Keratinocyte (primary cell): ENCODE measurements around the gene GIPC3. TPM values are rescaled to one million over a fixed set of nuclear protein-coding genes. Genes with fewer than 3 reads are reported as not detected.

Experiments
- DNase-seq: peaks from one replicate; pipeline ENCODE4 v3.0.0-alpha.2; 2011; ENCODE audit warnings: low read depth, missing footprints, low spot score
- FAIRE-seq: peaks from 2 replicates; lab custom pipeline; 2011; peaks lifted over from hg19 to GRCh38; lab: Jason Lieb, UNC
- H2AFZ ChIP-seq: 2 replicates; pipeline ENCODE4 v1.6.0; 2012; ENCODE audit warnings: low read length, control low read depth, inconsistent platforms; ENCODE audit not compliant: control insufficient read depth
- H3K27ac ChIP-seq: 2 replicates; pipeline ENCODE4 v1.5.1; 2011; ENCODE audit warnings: low read length; ENCODE audit not compliant: control insufficient read depth, insufficient read depth
- H3K27me3 ChIP-seq: 3 replicates; pipeline ENCODE4 v1.6.0; 2011; ENCODE audit warnings: low read length; ENCODE audit not compliant: control insufficient read depth, insufficient read depth; ENCODE audit errors: extremely low read depth
- H3K36me3 ChIP-seq, 2 experiments: 2 replicates in 1 of 2; 3 replicates in 1 of 2; pipeline ENCODE4 v1.5.1; 2011; ENCODE audit warnings: low read length in 2 of 2, mild to moderate bottlenecking in 1 of 2; ENCODE audit not compliant: control insufficient read depth in 2 of 2, insufficient read depth in 2 of 2; ENCODE audit errors: extremely low read depth in 1 of 2
- H3K4me1 ChIP-seq: 3 replicates; pipeline ENCODE4 v1.5.1; 2011; ENCODE audit warnings: low read length; ENCODE audit not compliant: control insufficient read depth, insufficient read depth; ENCODE audit errors: extremely low read depth
- H3K4me2 ChIP-seq: 3 replicates; pipeline ENCODE4 v1.6.0; 2011; ENCODE audit warnings: low read depth, low read length; ENCODE audit not compliant: control insufficient read depth, insufficient read depth; ENCODE audit errors: extremely low read depth
- H3K4me3 ChIP-seq, 3 experiments: fragments of 200-600 bp in 1 of 3; sonication (generic) in 1 of 3; 2 replicates in 2 of 3; 3 replicates in 1 of 3; pipeline ENCODE4 v1.5.1; 2011 to 2016; ENCODE audit warnings: low read length in 3 of 3, mild to moderate bottlenecking in 3 of 3, control low read depth in 2 of 3, inconsistent platforms in 1 of 3, low read depth in 1 of 3, mixed read lengths in 1 of 3, mixed run types in 1 of 3, moderate library complexity in 1 of 3; ENCODE audit not compliant: control insufficient read depth in 2 of 3, insufficient read depth in 2 of 3; ENCODE audit errors: extremely low read depth in 1 of 3
- H3K79me2 ChIP-seq: 2 replicates; pipeline ENCODE4 v1.6.0; 2012; ENCODE audit warnings: low read length; ENCODE audit not compliant: control insufficient read depth, insufficient read depth
- H3K9ac ChIP-seq: 3 replicates; pipeline ENCODE4 v1.6.0; 2011; ENCODE audit warnings: low read length; ENCODE audit not compliant: control insufficient read depth, insufficient read depth; ENCODE audit errors: extremely low read depth
- H3K9me1 ChIP-seq: 3 replicates; pipeline ENCODE4 v1.6.0; 2011; ENCODE audit warnings: low read length; ENCODE audit not compliant: control insufficient read depth, insufficient read depth; ENCODE audit errors: extremely low read depth
- H3K9me3 ChIP-seq: 2 replicates; pipeline ENCODE4 v1.5.1; 2012; ENCODE audit warnings: low read depth, low read length; ENCODE audit not compliant: control insufficient read depth
- H4K20me1 ChIP-seq: 3 replicates; pipeline ENCODE4 v1.6.0; 2011; ENCODE audit warnings: low read length; ENCODE audit not compliant: control insufficient read depth, insufficient read depth; ENCODE audit errors: extremely low read depth
- CTCF ChIP-seq, 3 experiments: IDR thresholded peaks in 1 of 3; conservative IDR thresholded peaks in 1 of 3; optimal IDR thresholded peaks in 1 of 3; 2 replicates in 2 of 3; 3 replicates in 1 of 3; pipeline versions ENCODE3 to v1.5.1; 2011; ENCODE audit warnings: low read length in 3 of 3, mild to moderate bottlenecking in 3 of 3, moderate library complexity in 2 of 3, control low read depth in 1 of 3, inconsistent platforms in 1 of 3; ENCODE audit not compliant: insufficient read depth in 2 of 3; ENCODE audit errors: extremely low read depth in 1 of 3
- EZH2 ChIP-seq: IDR thresholded peaks from one replicate; pipeline ENCODE4 v1.6.1; 2012; ENCODE audit warnings: inconsistent platforms, mild to moderate bottlenecking, low read length, moderate library complexity
- dilution Hi-C: fragments of 300-500 bp; cut with MboI; formaldehyde crosslinking; loops from one replicate; pipeline ENCODE4 v1.7.0; 2020; ENCODE audit warnings: low sequenced_read_pairs; ENCODE audit not compliant: extremely low pct_ligation_motif_present
- polyA plus RNA-seq, 5 experiments: library from polyadenylated mRNA; depleted of rRNA in 3 of 5; stranded (reverse) in 3 of 5; stranded (forward) in 1 of 5; unstranded in 1 of 5; fragments of >200 nt; gene quantifications; 1 replicate in 1 of 5; 2 replicates in 3 of 5; 3 replicates in 1 of 5; pipeline versions ENCODE4 v1.2.1 to v1.2.3, GENCODE V29; 2011 to 2012; ENCODE audit warnings: missing spikeins in 2 of 5, low read depth in 1 of 5, low replicate concordance in 1 of 5

GIPC3 gene
- polyA plus RNA-seq, 1 donor (not counting 4 experiments of a cell fraction or from before 2014, with no cell fraction given) = not detected

GRCh38 chr19:3554254-3555083 lies 30.8 kb upstream of the GIPC3 start:
- Histone ChIP-seq H3K36me3 (peaks cover 0 to 9% of the 10 kb centered on the region in 2 experiments), H4K20me1 (peaks cover 10% of the 10 kb centered on the region), H3K9ac (no peak overlapping the region), H3K9me1 (no peaks in the 10 kb centered on the region), H3K79me2 (peaks cover 36% of the 10 kb centered on the region), H3K4me2 (no peak overlapping the region), H3K27ac (no peak overlapping the region), H3K9me3 (no peaks in the 10 kb centered on the region), H3K4me3 (no peak overlapping the region), H2AFZ (no peak overlapping the region), H3K27me3 (no peaks in the 10 kb centered on the region), H3K4me1 (peaks cover 18% of the 10 kb centered on the region)
- DNase-seq (no peak), FAIRE-seq (no peak)
- dilution Hi-C loops = no loop called here
- TF ChIP-seq CTCF (optimal IDR thresholded peaks at IDR 0.05 in 1 of 3, IDR thresholded peaks at IDR 0.05 in 1 of 3, conservative IDR thresholded peaks at IDR 0.05 in 1 of 3; ENCODE audit: extremely low read depth in 1 of 3, insufficient read depth in 2 of 3, low read length in 3 of 3) = no peak
- TF ChIP-seq EZH2 = no peak

GRCh38 chr19:3555653-3556422 lies 29.4 kb upstream of the GIPC3 start:
- FAIRE-seq = no peak
- H3K9me3 ChIP-seq = no peaks in the 10 kb centered on the region
- H3K27me3 ChIP-seq = no peaks in the 10 kb centered on the region
- no peak overlapping the region for H2AFZ ChIP-seq
- H4K20me1 ChIP-seq = peaks cover 10% of the 10 kb centered on the region
- dilution Hi-C loops = no loop called here
- peaks cover 36% of the 10 kb centered on the region for H3K79me2 ChIP-seq
- H3K4me2 ChIP-seq = peak overlapping the region; percentile 96
- peak overlapping the region; percentile 85 for H3K9ac ChIP-seq
- H3K27ac ChIP-seq = no peak overlapping the region
- peaks cover 0 to 4% of the 10 kb centered on the region in 2 experiments for H3K36me3 ChIP-seq
- H3K4me3 ChIP-seq = peak overlapping the region; percentile 86 to 96 (median 91)
- DNase-seq = no peak
- no peaks in the 10 kb centered on the region for H3K9me1 ChIP-seq
- H3K4me1 ChIP-seq = peaks cover 18% of the 10 kb centered on the region
- TF ChIP-seq EZH2 = no peak
- no peak for TF ChIP-seq CTCF (optimal IDR thresholded peaks at IDR 0.05 in 1 of 3, IDR thresholded peaks at IDR 0.05 in 1 of 3, conservative IDR thresholded peaks at IDR 0.05 in 1 of 3; ENCODE audit: extremely low read depth in 1 of 3, insufficient read depth in 2 of 3, low read length in 3 of 3)
